HepG2 (cell line): ENCODE results near the gene BBLN. TPM values are rescaled to one million over a fixed set of nuclear protein-coding genes. Genes with fewer than 3 reads are reported as not detected.

Source experiments
- ATAC-seq: fragments of 200-7000 bp; cut with Tn5 transposase; 3 replicates; pipeline ENCODE4 v1.9.1; 2020; ENCODE audit warnings: mild to moderate bottlenecking, moderate library complexity
- BruUV-seq: library from RNA; stranded (reverse); fragments of 400-500 nt; replicated peaks from 2 replicates; lab custom pipeline; 2021; lab: Mats Ljungman, UMichigan
- CTCF ChIA-PET: fragments of 300-600 bp; formaldehyde crosslinking; extraction: SDS; loops from one replicate; lab custom pipeline; 2021; ENCODE audit warnings: low total read pairs, inconsistent platforms, low intra/inter-chr PET ratio; lab: Yijun Ruan, JAX
- POLR2A ChIA-PET: fragments of 350-600 bp; sonication (Branson Sonifier 250); formaldehyde crosslinking; loops from one replicate; lab custom pipeline; 2020; ENCODE audit warnings: antibody characterized with exemption, inconsistent platforms; lab: Yijun Ruan, JAX
- DNase-seq: peaks from one replicate; pipeline ENCODE4 v3.0.0-alpha.2; 2015; ENCODE audit warnings: low spot score
- FAIRE-seq: peaks from 3 replicates; lab custom pipeline; 2011; peaks lifted over from hg19 to GRCh38; lab: Jason Lieb, UNC
- H2AFZ ChIP-seq: one replicate; pipeline ENCODE4 v1.6.1; 2011; ENCODE audit warnings: low read length, inconsistent platforms
- H3K27ac ChIP-seq: fragments of 300-600 bp; 3 replicates; pipeline ENCODE4 v1.8.0; 2011; ENCODE audit warnings: mixed run types, mild to moderate bottlenecking, mixed read lengths, low read length, inconsistent platforms; ENCODE audit not compliant: insufficient read depth; ENCODE audit errors: extremely low read length
- H3K27me3 ChIP-seq, 2 experiments: fragments of 200-600 bp in 1 of 2; 2 replicates in 1 of 2; 3 replicates in 1 of 2; pipeline versions ENCODE4 v1.6.0 to v1.8.0; 2011; ENCODE audit warnings: low read length in 2 of 2, mild to moderate bottlenecking in 2 of 2, moderate library complexity in 2 of 2, inconsistent platforms in 1 of 2; ENCODE audit not compliant: insufficient read depth in 2 of 2, control insufficient read depth in 1 of 2
- H3K36me3 ChIP-seq, 2 experiments: fragments of 200-600 bp in 1 of 2; replicated peaks in 1 of 2; 2 replicates in 1 of 2; 3 replicates in 1 of 2; pipeline versions ENCODE4 v1.5.1 to v1.8.0; 2011; ENCODE audit warnings: low read length in 2 of 2, inconsistent platforms in 1 of 2; ENCODE audit not compliant: insufficient read depth in 2 of 2, control insufficient read depth in 1 of 2
- H3K4me1 ChIP-seq: 2 replicates; pipeline ENCODE4 v1.5.1; 2012; ENCODE audit warnings: low read length, inconsistent platforms; ENCODE audit not compliant: insufficient read depth
- H3K4me2 ChIP-seq: 2 replicates; pipeline ENCODE4 v1.6.0; 2011; ENCODE audit warnings: low read depth, low read length, inconsistent platforms
- H3K4me3 ChIP-seq, 3 experiments: fragments of 200-600 bp in 1 of 3; sonication (generic), shearing (Covaris generic) in 1 of 3; replicated peaks in 1 of 3; 2 replicates each; pipeline ENCODE4 v1.5.1; 2011 to 2016; ENCODE audit warnings: low read length in 3 of 3, inconsistent platforms in 2 of 3, low read depth in 2 of 3, mild to moderate bottlenecking in 2 of 3, control low read depth in 1 of 3, mixed read lengths in 1 of 3; ENCODE audit not compliant: insufficient read depth in 1 of 3
- H3K79me2 ChIP-seq: one replicate; pipeline ENCODE4 v1.6.1; 2011; ENCODE audit warnings: low read length, inconsistent platforms; ENCODE audit not compliant: insufficient read depth
- H3K9ac ChIP-seq: 2 replicates; pipeline ENCODE4 v1.6.0; 2011; ENCODE audit warnings: mild to moderate bottlenecking, low read depth, low read length, inconsistent platforms; ENCODE audit not compliant: insufficient read depth
- H3K9me3 ChIP-seq: 2 replicates; pipeline ENCODE4 v1.5.1; 2012; ENCODE audit warnings: mild to moderate bottlenecking, low read length
- H4K20me1 ChIP-seq: 2 replicates; pipeline ENCODE4 v1.6.0; 2011; ENCODE audit warnings: inconsistent platforms, mild to moderate bottlenecking, low read length, moderate library complexity; ENCODE audit not compliant: insufficient read depth
- ARNT ChIP-seq: fragments of 450-650 bp; IDR thresholded peaks from 2 replicates; pipeline ENCODE4 v1.6.1; 2017
- ATF1 ChIP-seq: IDR thresholded peaks from 2 replicates; pipeline ENCODE4 v1.6.1; 2016; ENCODE audit warnings: mild to moderate bottlenecking, control low read depth
- ATF3 ChIP-seq: sonication (generic); formaldehyde crosslinking; IDR thresholded peaks from 2 replicates; pipeline ENCODE4 v1.4.0; 2020; ENCODE audit warnings: missing genetic modification reagents
- ISX ChIP-seq: sonication (generic); formaldehyde crosslinking; conservative IDR thresholded peaks from 2 replicates; pipeline ENCODE4 v1.5.0; 2020; ENCODE audit warnings: missing genetic modification reagents
- NCOA5 ChIP-seq: sonication (generic); formaldehyde crosslinking; IDR thresholded peaks from 2 replicates; pipeline ENCODE4 v1.4.0; 2020; ENCODE audit warnings: missing genetic modification reagents
- PHF8 ChIP-seq: sonication (generic); formaldehyde crosslinking; IDR thresholded peaks from 2 replicates; pipeline ENCODE4 v1.5.0; 2020; ENCODE audit warnings: missing genetic modification reagents
- SETDB1 ChIP-seq: sonication (generic); formaldehyde crosslinking; IDR thresholded peaks from 2 replicates; pipeline ENCODE4 v1.5.1; 2020; ENCODE audit warnings: missing genetic modification reagents, mild to moderate bottlenecking, borderline replicate concordance
- SPEN ChIP-seq: sonication (generic); formaldehyde crosslinking; IDR thresholded peaks from 2 replicates; pipeline ENCODE4 v1.5.1; 2020; ENCODE audit warnings: low read depth, mild to moderate bottlenecking, missing genetic modification reagents
- SUZ12 ChIP-seq: fragments of 150-350 bp; IDR thresholded peaks from 2 replicates; pipeline ENCODE4 v1.6.1; 2014; ENCODE audit warnings: low read depth, low read length
- TFDP2 ChIP-seq: sonication (generic); formaldehyde crosslinking; IDR thresholded peaks from 2 replicates; pipeline ENCODE4 v1.4.0; 2020; ENCODE audit warnings: missing genetic modification reagents
- ZBTB10 ChIP-seq: sonication (generic); formaldehyde crosslinking; IDR thresholded peaks from 2 replicates; pipeline ENCODE4 v1.4.0; 2020; ENCODE audit warnings: missing genetic modification reagents, borderline replicate concordance
- ZNF564 ChIP-seq: sonication (generic); formaldehyde crosslinking; IDR thresholded peaks from 2 replicates; pipeline ENCODE4 v1.8.1; 2023; ENCODE audit warnings: mild to moderate bottlenecking, missing genetic modification reagents
- ZNF576 ChIP-seq: sonication (generic); formaldehyde crosslinking; IDR thresholded peaks from 2 replicates; pipeline ENCODE4 v1.4.0; 2020; ENCODE audit warnings: mild to moderate bottlenecking, missing genetic modification reagents
- ZNF704 ChIP-seq: sonication (generic); formaldehyde crosslinking; IDR thresholded peaks from 2 replicates; pipeline ENCODE4 v1.8.1; 2023; ENCODE audit warnings: mild to moderate bottlenecking, inconsistent platforms, moderate library complexity, missing genetic modification reagents, borderline replicate concordance
- WGBS: methylation state at CpG from one replicate; pipeline ENCODE4 v1.1.6; 2017; ENCODE audit warnings: low lambda C conversion rate; 5-methylcytosine and 5-hydroxymethylcytosine counted together
- in situ Hi-C: cut with HindIII; loops from 2 replicates; pipeline ENCODE4 v1.10.0; 2017; ENCODE audit warnings: low pct_unique_long_range_greater_than_20kb; ENCODE audit not compliant: extremely low pct_ligation_motif_present
- intact Hi-C: fragments of 100-400 bp; cut with micrococcal nuclease; formaldehyde crosslinking; loops from one replicate; pipeline ENCODE4 v1.10.0; 2022; ENCODE audit not compliant: unreplicated experiment
- polyA plus RNA-seq, 8 experiments: library from polyadenylated mRNA; depleted of rRNA in 3 of 8; stranded (reverse) in 7 of 8; unstranded in 1 of 8; fragments of >200 nt; fragmentation: Illumina TruSeq in 4 of 8; extraction: Trizol in 4 of 8; gene quantifications; 2 replicates each; pipeline versions ENCODE4 v1.2.1 to v1.2.3, GENCODE V29; 2011 to 2016; ENCODE audit warnings: low read depth in 4 of 8, missing spikeins in 1 of 8, mixed read lengths in 1 of 8; ENCODE audit not compliant: insufficient read depth in 1 of 8
- total RNA-seq, 5 experiments: library from RNA; depleted of rRNA; stranded (reverse); fragments of >200 nt; fragmentation: Illumina TruSeq; extraction: Trizol; gene quantifications; 2 replicates each; pipeline ENCODE4 v1.2.3, GENCODE V29; 2016; ENCODE audit warnings: low read depth in 1 of 5

The BBLN gene
- total and polyA plus RNA-seq, 2 of the 13 experiments (the other 11 are each of a cell fraction or from before 2014, with no cell fraction given) = 27.6 to 33.1 TPM

- H3K9me3 ChIP-seq = no peaks in the 10 kb centered on the region
- no peaks in the 10 kb centered on the region for H4K20me1 ChIP-seq
- in situ Hi-C loops = no loop called here
- H3K36me3 ChIP-seq = peaks cover 27 to 53% of the 10 kb centered on the region in 2 experiments; a peak in 4 of 5 replicates
- no peak overlapping the region for H3K4me3 ChIP-seq
- TSS peak; percentile 37 for BruUV-seq
- H3K4me1 ChIP-seq = no peaks in the 10 kb centered on the region
- no peak overlapping the region for H3K9ac ChIP-seq
- WGBS = 97% methylated on average over 7 of the region's 8 CpGs
- H3K4me2 ChIP-seq = no peak overlapping the region
- TF ChIP-seq NCOA5 (CRISPR knock-in tag) (no peak), ATF3 (CRISPR knock-in tag) (no peak), SETDB1 (CRISPR knock-in tag) (no peak), ARNT (no peak), PHF8 (no peak), ATF1 (CRISPR knock-in tag) (no peak), ZNF704 (CRISPR knock-in tag) (no peak), ISX (CRISPR knock-in tag) (no peak)
- ATAC-seq (no peak), DNase-seq (no peak), FAIRE-seq (no peak)
- POLR2A ChIA-PET = interaction anchor here (1.6 kb wide), 1 partner anchor 15 kb away, joined by 3 read pairs; no protein-coding TSS in a partner anchor
- intact Hi-C loops = no loop called here
- no peaks in the 10 kb centered on the region for H3K27me3 ChIP-seq
- no peak overlapping the region for H3K27ac ChIP-seq
- CTCF ChIA-PET = no interaction called here
- H2AFZ ChIP-seq = no peak overlapping the region
- H3K79me2 ChIP-seq = no peaks in the 10 kb centered on the region
Measured at GRCh38 chr9:128175102-128175563, 15.1 kb downstream of the BBLN start.

GRCh38 chr9:128175726-128176125, 15.7 kb downstream of the BBLN start:
- Histone ChIP-seq H3K36me3 (peaks cover 27 to 56% of the 10 kb centered on the region in 2 experiments; a peak in 4 of 5 replicates), H3K4me1 (no peaks in the 10 kb centered on the region), H3K9ac (no peak overlapping the region), H3K4me2 (no peak overlapping the region), H3K9me3 (no peaks in the 10 kb centered on the region), H2AFZ (no peak overlapping the region), H3K79me2 (no peaks in the 10 kb centered on the region), H3K27ac (no peak overlapping the region), H3K4me3 (no peak overlapping the region), H3K27me3 (no peaks in the 10 kb centered on the region), H4K20me1 (no peaks in the 10 kb centered on the region)
- ChIA-PET POLR2A (no interaction called here), CTCF (no interaction called here)
- ATAC-seq (no peak), DNase-seq (no peak), FAIRE-seq (no peak)
- in situ Hi-C loops = no loop called here
- no TSS peak for BruUV-seq
- WGBS = 100% methylated on average over 1 of the region's 2 CpGs
- intact Hi-C loops = no loop called here
- no peak for TF ChIP-seq ZBTB10 (CRISPR knock-in tag)
- TF ChIP-seq SUZ12 = no peak
- TF ChIP-seq ZNF564 (CRISPR knock-in tag) = no peak
- no peak for TF ChIP-seq SPEN (CRISPR knock-in tag)
- TF ChIP-seq TFDP2 (CRISPR knock-in tag) = no peak
- TF ChIP-seq ZNF576 (CRISPR knock-in tag) = no peak
